HG02970 (cell line): ENCODE results near the gene KLC4.

ENCODE experiments used
- ATAC-seq: cut with Tn5 transposase; IDR thresholded peaks from one replicate; pipeline ENCODE4 v1.9.1; 2021; ENCODE audit warnings: mild to moderate bottlenecking, moderate library complexity, moderate number of reproducible peaks; ENCODE audit not compliant: unreplicated experiment, low FRiP score

The KLC4 gene

GRCh38 chr6:43120944-43121913 lies 61.8 kb downstream of the KLC4 start:
- no peak for ATAC-seq

- no peak for ATAC-seq
Observed at GRCh38 chr6:43122146-43122545, 62.7 kb downstream of the KLC4 start.

- no peak for ATAC-seq
Observed at GRCh38 chr6:43123461-43124314, 64.3 kb downstream of the KLC4 start.

DNA sequence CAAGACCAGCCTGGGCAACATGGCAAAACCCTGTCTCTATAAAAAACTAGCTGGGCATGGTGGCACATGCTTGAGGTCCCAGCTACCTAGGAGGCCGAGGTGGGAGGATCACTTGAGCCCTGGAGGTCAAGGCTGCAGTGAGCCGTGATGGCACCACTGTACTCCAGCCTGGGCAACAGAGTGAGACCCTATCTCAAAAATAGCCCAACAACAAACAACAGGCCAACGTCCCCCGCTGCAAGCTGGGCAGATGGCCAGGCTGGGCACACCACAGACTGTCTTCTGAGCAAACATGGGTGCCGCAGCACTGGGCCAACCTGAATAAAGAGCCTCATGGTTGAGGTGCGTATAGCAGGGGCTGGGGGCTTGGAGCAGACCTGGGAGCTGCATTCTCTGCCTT lies 65.0 kb downstream of the KLC4 start:
- ATAC-seq = no peak
